ENCODE data around the gene IL17B.

The IL17B gene

DNA sequence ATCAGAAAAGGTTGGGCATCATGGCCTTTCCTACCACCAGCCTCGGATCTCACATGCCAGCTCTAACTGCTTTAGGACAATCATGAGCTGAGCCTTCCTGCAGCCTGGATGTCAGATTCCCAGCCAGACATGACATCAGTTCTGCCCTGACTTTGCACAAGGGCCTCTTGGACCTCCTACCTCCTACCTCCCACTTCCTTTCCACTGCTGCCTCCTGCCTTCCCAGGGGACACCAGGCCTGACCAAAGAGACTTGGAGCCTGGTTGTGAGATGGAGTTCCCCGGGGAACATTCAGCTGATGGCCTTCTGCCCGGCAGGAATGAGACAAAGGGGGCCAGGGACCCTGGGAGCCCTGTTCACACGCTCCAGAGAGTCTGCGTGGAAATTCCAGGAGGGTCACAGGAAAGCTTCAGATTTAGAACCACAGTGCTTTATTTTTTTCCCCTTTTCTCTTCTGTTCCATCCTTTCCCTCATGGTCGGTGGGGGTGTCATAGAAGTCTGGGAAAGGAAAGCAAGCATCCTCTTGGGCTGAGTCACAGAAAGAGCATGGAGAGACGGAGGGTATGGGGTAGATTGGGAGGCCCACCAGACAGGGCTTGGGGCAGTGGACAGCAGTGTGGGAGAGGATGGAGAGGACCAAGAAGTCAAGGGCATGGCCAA, 35.4 kb upstream of the IL17B start:
- DNase-seq: no peak

DNA sequence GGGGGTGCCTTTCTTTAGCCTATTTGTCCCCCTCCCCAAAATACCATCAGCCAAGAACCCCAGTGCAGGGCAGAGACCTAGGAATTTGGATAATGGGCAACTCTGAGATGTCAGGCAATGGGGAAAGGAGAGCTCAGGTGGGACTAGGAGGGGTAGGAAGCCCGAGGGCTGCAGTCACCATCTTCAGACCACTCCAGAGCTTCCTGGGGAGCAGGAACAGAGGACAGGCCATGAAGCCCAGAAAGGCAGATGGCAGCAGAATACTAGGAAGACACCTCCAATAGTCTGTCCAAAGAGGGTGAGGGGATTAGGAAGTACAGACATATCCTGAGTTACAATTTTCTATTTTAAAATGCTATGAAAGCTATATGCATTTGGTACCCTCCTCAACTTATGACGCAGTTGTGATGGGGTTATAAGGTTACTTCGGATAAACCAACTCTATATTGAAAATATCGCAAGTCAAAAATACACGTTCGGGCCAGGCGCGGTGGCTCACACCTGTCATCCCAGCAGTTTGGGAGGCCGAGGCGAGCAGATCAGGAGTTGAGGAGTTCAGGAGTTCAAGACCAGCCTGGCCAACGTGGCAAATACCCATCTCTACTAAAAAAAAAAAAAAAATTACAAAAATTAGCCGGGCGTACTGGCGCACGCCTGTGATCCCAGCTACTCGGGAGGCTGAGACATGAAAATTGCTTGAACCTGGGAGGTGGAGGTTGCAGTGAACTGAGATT, 34.6 kb upstream of the IL17B start:
- no peak for DNase-seq

- DNase-seq: no peak
Measured at GRCh38 chr5:149412783-149413476, 33.8 kb upstream of the IL17B start.

DNA sequence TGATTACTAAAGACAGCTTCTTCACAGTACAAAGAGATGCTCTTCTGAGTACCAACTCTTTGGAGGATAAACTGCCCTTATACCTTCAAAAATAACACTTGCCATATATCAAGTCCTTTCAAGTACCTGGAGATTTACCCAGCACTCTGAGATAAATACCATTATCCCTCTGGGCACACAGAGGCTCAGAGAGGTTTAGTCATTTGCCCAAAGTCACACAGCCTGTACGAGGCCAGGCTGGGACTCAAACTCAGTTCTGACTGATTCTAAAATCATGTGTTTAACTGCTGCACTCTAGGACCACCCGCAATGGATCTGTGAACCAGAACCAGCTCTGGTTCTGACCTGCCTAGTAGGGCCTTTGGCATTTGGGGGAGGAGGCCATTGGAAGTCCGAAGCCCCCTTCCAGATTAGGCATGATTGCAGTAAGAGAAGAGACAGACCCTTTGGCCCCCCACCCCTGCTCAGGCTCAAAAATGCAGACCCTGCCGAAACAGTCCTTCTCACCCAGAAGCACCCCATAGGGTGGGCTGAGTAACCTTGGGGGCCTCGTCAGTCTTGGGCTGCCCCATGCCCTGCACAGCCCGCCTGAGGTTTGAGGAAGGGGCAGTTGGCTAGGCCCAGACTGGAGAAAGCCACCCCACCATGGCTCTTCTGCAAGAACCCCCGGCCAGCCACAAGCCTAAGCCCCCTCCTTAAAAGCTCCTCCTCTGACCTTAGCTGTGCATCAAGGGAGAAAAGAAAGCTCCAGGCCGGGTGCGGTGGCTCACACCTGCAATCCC, 32.8 kb upstream of the IL17B start:
- DNase-seq: no peak

GRCh38 chr5:149410721-149411432, 31.8 kb upstream of the IL17B start:
- no peak for DNase-seq

- no peak for DNase-seq
Measured at GRCh38 chr5:149410071-149410470, 31.0 kb upstream of the IL17B start.

- no peak for DNase-seq
Measured at GRCh38 chr5:149409268-149409948, 30.3 kb upstream of the IL17B start.

- no peak for DNase-seq
Measured at GRCh38 chr5:149408252-149409099, 29.4 kb upstream of the IL17B start.

- DNase-seq: no peak
Measured at GRCh38 chr5:149407323-149408251, 28.5 kb upstream of the IL17B start.

DNA sequence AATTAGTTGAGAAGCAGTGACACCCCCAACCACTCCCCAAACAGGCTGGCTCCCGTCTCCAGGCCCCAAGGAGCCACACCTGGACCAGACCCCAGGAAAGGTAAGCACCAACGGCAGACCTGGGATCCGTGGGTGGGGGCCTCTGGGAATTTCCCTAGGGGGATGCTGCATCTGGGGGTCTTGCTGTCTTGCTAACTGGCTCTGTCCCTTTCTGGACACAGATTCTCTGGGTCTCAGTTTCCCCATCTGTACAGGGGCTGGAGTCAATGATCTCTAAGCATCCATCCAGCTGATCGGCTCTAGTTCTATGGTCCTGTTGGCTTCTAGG, 27.9 kb upstream of the IL17B start:
- DNase-seq: no peak

DNA sequence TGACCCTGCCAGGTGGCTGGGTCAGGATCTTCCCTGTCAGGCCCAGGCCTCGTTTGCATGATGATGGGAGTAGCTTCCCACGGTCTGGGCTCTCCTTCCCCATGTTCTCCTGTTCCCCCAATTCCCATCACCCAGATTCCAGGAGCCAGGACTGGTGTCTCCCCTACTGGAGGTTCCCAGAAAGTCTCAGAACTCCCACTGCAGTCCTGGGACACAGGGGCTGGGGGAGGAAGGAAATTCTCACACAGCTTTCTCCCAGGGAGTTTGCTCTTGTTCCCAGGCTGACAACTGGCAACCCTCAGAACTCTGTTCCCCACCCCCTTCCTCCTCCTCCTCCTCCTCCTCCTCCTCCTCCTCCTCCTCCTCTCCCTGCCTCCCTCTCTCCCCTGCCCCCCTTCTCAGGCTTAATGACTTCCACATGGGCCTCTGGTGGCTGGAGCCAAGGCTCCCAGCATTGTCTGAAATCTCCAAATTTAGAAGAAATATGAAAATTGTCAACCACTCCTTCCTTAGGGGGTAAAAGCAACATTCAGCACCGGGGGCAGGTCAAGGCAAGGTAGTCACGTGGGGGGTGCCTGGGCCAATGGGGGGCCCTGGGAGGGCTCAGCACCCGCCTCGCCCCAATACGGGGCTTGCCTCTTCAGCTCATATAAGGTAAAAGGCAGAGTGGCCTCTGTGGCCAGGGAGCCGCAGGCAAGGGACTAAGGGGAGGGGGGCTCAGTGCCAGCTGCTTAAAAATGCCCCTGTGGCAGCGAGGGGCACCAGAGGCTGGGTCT, 27.3 kb upstream of the IL17B start:
- no peak for DNase-seq

GRCh38 chr5:149405550-149406202, 26.6 kb upstream of the IL17B start:
- DNase-seq: no peak

GRCh38 chr5:149404746-149405549, 25.9 kb upstream of the IL17B start:
- DNase-seq: no peak

- no peak for DNase-seq
Measured at GRCh38 chr5:149403923-149404745, 25.0 kb upstream of the IL17B start.

DNA sequence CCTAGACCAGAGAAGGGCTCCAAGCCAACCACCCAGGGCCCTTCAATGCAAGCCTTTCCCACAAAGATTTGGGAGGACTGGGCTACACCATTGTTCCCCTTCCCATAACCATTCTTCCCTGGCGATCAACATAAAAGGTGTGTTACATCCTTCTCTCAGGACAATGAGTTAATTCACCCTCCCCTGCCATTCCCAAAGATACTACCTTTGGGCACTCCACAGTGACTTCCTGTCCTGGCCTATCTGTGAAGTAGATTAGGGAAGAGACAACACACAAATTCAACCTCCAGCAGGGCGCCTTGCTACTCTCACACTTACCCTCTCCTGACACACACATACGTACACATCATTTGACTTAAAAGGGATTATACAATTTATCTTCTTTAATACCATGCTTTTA, 23.2 kb upstream of the IL17B start:
- no peak for DNase-seq

GRCh38 chr5:149401051-149401450, 22.0 kb upstream of the IL17B start:
- no peak for DNase-seq

GRCh38 chr5:149400304-149400703, 21.2 kb upstream of the IL17B start:
- no peak for DNase-seq
